PC-3 (cell line): Measurements from ENCODE around the gene ZBTB7C.

Source experiments
- CTCF ChIP-seq: fragments of 300-600 bp; sonication (generic); conservative IDR thresholded peaks from 2 replicates; pipeline ENCODE4 v1.5.1; 2017; ENCODE audit warnings: antibody characterized with exemption, low read depth, mild to moderate bottlenecking, low read length
- EZH2 ChIP-seq: fragments of 300-600 bp; sonication (generic); IDR thresholded peaks from one replicate; pipeline ENCODE4 v1.6.1; 2017; ENCODE audit warnings: antibody characterized with exemption, mild to moderate bottlenecking, low read length; ENCODE audit not compliant: unreplicated experiment
- EZH2phosphoT487 ChIP-seq: fragments of 300-600 bp; sonication (generic); IDR thresholded peaks from 2 replicates; pipeline ENCODE4 v1.6.1; 2018; ENCODE audit warnings: mild to moderate bottlenecking, antibody characterized with exemption, low read length, borderline replicate concordance

- TF ChIP-seq CTCF: no peak
- no peak for TF ChIP-seq EZH2
- TF ChIP-seq EZH2phosphoT487: no peak
Observed at GRCh38 chr18:48060346-48060745, 348.8 kb downstream of the ZBTB7C start.
